Measurements from ENCODE around the gene ARHGEF37.

DNA sequence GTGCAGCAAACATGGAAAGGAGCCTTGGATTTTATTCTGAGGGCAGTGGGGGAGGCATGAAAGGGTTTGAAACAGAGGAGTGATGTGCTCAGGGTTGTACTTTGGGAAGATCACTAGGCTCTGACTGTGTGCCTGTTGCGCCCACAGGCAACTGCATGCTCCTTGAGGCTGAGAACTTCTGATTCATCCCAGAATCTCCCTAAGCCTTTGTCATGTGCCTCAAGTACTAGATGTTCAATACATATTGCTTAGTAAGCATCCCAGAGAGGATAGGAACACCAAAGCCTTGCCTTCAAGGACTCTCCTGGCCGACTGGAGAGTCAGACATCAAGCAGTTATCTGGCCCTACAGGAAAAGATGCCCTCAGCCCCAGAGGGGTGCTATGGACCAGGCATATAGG, 54.1 kb downstream of the ARHGEF37 start:
- no peak for TF ChIP-seq MYC (IDR thresholded peaks at IDR 0.05; ENCODE audit: low read depth, low read length)
- TF ChIP-seq MYC (CRISPR knock-in tag; IDR thresholded peaks at IDR 0.05; ENCODE audit: borderline replicate concordance, low read depth): no peak
- TF ChIP-seq KLF16 (IDR thresholded peaks at IDR 0.05): no peak
- TF ChIP-seq POLR2A (conservative IDR thresholded peaks at IDR 0.05): no peak
- TF ChIP-seq FOXA1 (IDR thresholded peaks at IDR 0.05; ENCODE audit: borderline replicate concordance): no peak

All from K562 (cell line).